K562 (cell line): ENCODE measurements around the gene GADD45B. TPM values are rescaled to one million over a fixed set of nuclear protein-coding genes. Genes with fewer than 3 reads are reported as not detected.

Experiments
- ARID2 ChIP-seq: fragments of 450-650 bp; IDR thresholded peaks from 2 replicates; pipeline ENCODE4 v1.6.1; 2017; ENCODE audit warnings: antibody characterized with exemption, mild to moderate bottlenecking
- CBFA2T2 ChIP-seq: fragments of 450-650 bp; conservative IDR thresholded peaks from 2 replicates; pipeline ENCODE4 v1.6.1; 2017; ENCODE audit warnings: mild to moderate bottlenecking
- CXXC5 ChIP-seq: fragments of 250-450 bp; sonication (Bioruptor Pico); IDR thresholded peaks from 2 replicates; pipeline ENCODE4 v1.8.0; 2022; ENCODE audit warnings: inconsistent platforms, mild to moderate bottlenecking, moderate library complexity
- E2F6 ChIP-seq, 2 experiments: IDR thresholded peaks; 2 replicates each; pipeline ENCODE4 v1.6.1; 2011; ENCODE audit warnings: borderline replicate concordance in 1 of 2, control low read depth in 1 of 2, low read depth in 1 of 2, low read length in 1 of 2, mild to moderate bottlenecking in 1 of 2, mixed read lengths in 1 of 2, moderate library complexity in 1 of 2; ENCODE audit not compliant: insufficient read depth in 1 of 2, insufficient read length in 1 of 2, poor library complexity in 1 of 2, severe bottlenecking in 1 of 2; ENCODE audit errors: extremely low read depth in 1 of 2
- EP400 ChIP-seq: fragments of 450-650 bp; IDR thresholded peaks from 2 replicates; pipeline ENCODE4 v1.6.1; 2017; ENCODE audit warnings: antibody characterized with exemption, mild to moderate bottlenecking, moderate library complexity
- EZH2 ChIP-seq: IDR thresholded peaks from 2 replicates; pipeline ENCODE4 v1.6.1; 2012; ENCODE audit warnings: low read depth, mild to moderate bottlenecking, inconsistent platforms, low read length, borderline replicate concordance
- GABPA ChIP-seq: fragments of 200-800 bp; sonication (Bioruptor generic); conservative IDR thresholded peaks from 2 replicates; pipeline ENCODE4 v1.6.1; 2016; ENCODE audit warnings: low read depth, missing genetic modification characterization, missing compliant biosample characterization
- GABPB1 ChIP-seq: sonication (generic); formaldehyde crosslinking; IDR thresholded peaks from 2 replicates; pipeline ENCODE4 v1.8.0; 2022; ENCODE audit warnings: mild to moderate bottlenecking, missing genetic modification reagents
- HDAC2 ChIP-seq: fragments of 450-650 bp; IDR thresholded peaks from 2 replicates; pipeline ENCODE4 v1.6.1; 2016; ENCODE audit warnings: mild to moderate bottlenecking
- HIVEP1 ChIP-seq: fragments of 250-450 bp; sonication (Bioruptor Pico); IDR thresholded peaks from 2 replicates; pipeline ENCODE4 v1.4.0; 2020; ENCODE audit warnings: mild to moderate bottlenecking
- KAT7 ChIP-seq: sonication (generic); formaldehyde crosslinking; IDR thresholded peaks from 2 replicates; pipeline ENCODE4 v1.8.0; 2022; ENCODE audit warnings: missing genetic modification reagents, mild to moderate bottlenecking, borderline replicate concordance
- KDM1A ChIP-seq, 2 experiments: fragments of 450-650 bp; IDR thresholded peaks; 2 replicates each; pipeline ENCODE4 v1.6.1; 2016; ENCODE audit warnings: mild to moderate bottlenecking in 2 of 2
- KLF13 ChIP-seq: fragments of 450-650 bp; IDR thresholded peaks from 2 replicates; pipeline ENCODE4 v1.6.1; 2016; ENCODE audit warnings: missing genetic modification characterization, low read depth, mild to moderate bottlenecking, missing compliant biosample characterization, moderate library complexity, borderline replicate concordance
- NBN ChIP-seq: fragments of 450-650 bp; IDR thresholded peaks from 2 replicates; pipeline ENCODE4 v1.6.1; 2016; ENCODE audit warnings: low read depth, mild to moderate bottlenecking
- NCOA1 ChIP-seq: fragments of 450-650 bp; IDR thresholded peaks from 2 replicates; pipeline ENCODE4 v1.6.1; 2016; ENCODE audit warnings: low read depth
- NCOR1 ChIP-seq: fragments of 450-650 bp; IDR thresholded peaks from 2 replicates; pipeline ENCODE4 v1.6.1; 2016; ENCODE audit warnings: mild to moderate bottlenecking, moderate library complexity
- POLR2AphosphoS5 ChIP-seq: IDR thresholded peaks from 2 replicates; pipeline ENCODE4 v1.6.1; 2011; ENCODE audit warnings: mild to moderate bottlenecking, low read depth, low read length, moderate library complexity; ENCODE audit not compliant: control insufficient read depth, insufficient read depth
- POLR2G ChIP-seq: fragments of 200-400 bp; formaldehyde crosslinking; IDR thresholded peaks from 2 replicates; pipeline ENCODE4 v1.6.1; 2017; ENCODE audit warnings: low read depth, mild to moderate bottlenecking, antibody characterized with exemption, low read length, moderate library complexity
- PREB ChIP-seq: sonication (generic); formaldehyde crosslinking; IDR thresholded peaks from 2 replicates; pipeline ENCODE4 v1.8.1; 2023; ENCODE audit warnings: mild to moderate bottlenecking, missing genetic modification reagents
- RCOR1 ChIP-seq, 2 experiments: IDR thresholded peaks; 2 replicates each; pipeline ENCODE4 v1.6.1; 2012; ENCODE audit warnings: low read depth in 2 of 2, low read length in 2 of 2, borderline replicate concordance in 1 of 2, improper control_type of control experiment in 1 of 2
- RFX7 ChIP-seq: fragments of 250-450 bp; sonication (Bioruptor Pico); IDR thresholded peaks from 2 replicates; pipeline ENCODE4 v1.5.1; 2021; ENCODE audit warnings: mild to moderate bottlenecking
- SOX6 ChIP-seq: fragments of 450-650 bp; IDR thresholded peaks from 2 replicates; pipeline ENCODE4 v1.6.1; 2014; ENCODE audit warnings: mild to moderate bottlenecking
- STAG1 ChIP-seq: sonication (generic); formaldehyde crosslinking; IDR thresholded peaks from 2 replicates; pipeline ENCODE4 v1.5.0; 2020; ENCODE audit warnings: missing genetic modification reagents, borderline replicate concordance
- ZBTB33 ChIP-seq: sonication (generic); formaldehyde crosslinking; IDR thresholded peaks from 2 replicates; pipeline ENCODE4 v1.8.1; 2023; ENCODE audit warnings: mild to moderate bottlenecking, missing genetic modification reagents
- ZNF431 ChIP-seq: sonication (generic); formaldehyde crosslinking; IDR thresholded peaks from 2 replicates; pipeline ENCODE4 v1.8.0; 2022; ENCODE audit warnings: mild to moderate bottlenecking, missing genetic modification reagents
- polyA plus RNA-seq, 8 experiments: library from polyadenylated mRNA; depleted of rRNA in 4 of 8; stranded (reverse) in 5 of 8; unstranded in 3 of 8; fragments of >200 nt; fragmentation: Nextera tagmentation in 2 of 8; fragmentation: Illumina TruSeq in 1 of 8; extraction: Ambion mirVana in 2 of 8; extraction: Trizol in 1 of 8; gene quantifications; 2 replicates each; pipeline versions ENCODE4 v1.2.1 to v1.2.3, GENCODE V29; 2011 to 2014; ENCODE audit warnings: inconsistent platforms in 1 of 8, missing spikeins in 1 of 8
- total RNA-seq, 7 experiments: library from RNA; depleted of rRNA in 6 of 7; stranded (reverse); fragments of >200 nt in 6 of 7; fragmentation: Illumina TruSeq in 2 of 7; extraction: Trizol in 2 of 7; gene quantifications; 2 replicates each; pipeline versions ENCODE4 v1.2.1 to v1.2.3, GENCODE V29; 2011 to 2021; ENCODE audit warnings: low replicate concordance in 1 of 7

The GADD45B gene
- total and polyA plus RNA-seq, 9 of the 15 experiments (the other 6 are each of a cell fraction or from before 2014, with no cell fraction given), result 0.06 to 4.1 (median 2.1) TPM

- TF ChIP-seq RCOR1 (IDR thresholded peaks at IDR 0.05; ENCODE audit: borderline replicate concordance in 1 of 2, low read depth in 2 of 2, low read length in 2 of 2), result peak; percentile 18 to 43; a peak in 2 of 4 replicates
- peak; percentile 51; the same call in 1 of the 2 replicates for TF ChIP-seq ZBTB33 (CRISPR knock-in tag)
- TF ChIP-seq NCOA1, result no peak
- TF ChIP-seq CBFA2T2, result no peak
- 0 out of 2 replicates have a peak, but pooled peaks have one; percentile 16 for TF ChIP-seq ZNF431
- TF ChIP-seq HIVEP1 (CRISPR knock-in tag), result no peak
- TF ChIP-seq KDM1A (IDR thresholded peaks at IDR 0.05), result peak in 1 of 2 experiments; percentile 50; a peak in 1 of 4 replicates
- peak; percentile 38; the same call in 1 of the 2 replicates for TF ChIP-seq SOX6
- no peak for TF ChIP-seq KLF13 (tag)
- TF ChIP-seq POLR2AphosphoS5, result no peak
- peak; percentile 43; the same call in 1 of the 2 replicates for TF ChIP-seq POLR2G
- no peak for TF ChIP-seq HDAC2
- TF ChIP-seq KAT7 (CRISPR knock-in tag), result peak; percentile 89; the same call in 1 of the 2 replicates
- peak; percentile 85 for TF ChIP-seq GABPB1
- TF ChIP-seq CXXC5 (CRISPR knock-in tag), result peak; percentile 63; the same call in 1 of the 2 replicates
- no peak for TF ChIP-seq RFX7 (CRISPR knock-in tag)
- TF ChIP-seq NCOR1, result peak; percentile 36; the same call in 1 of the 2 replicates
- TF ChIP-seq NBN, result peak; percentile 20; the same call in 1 of the 2 replicates
- no peak for TF ChIP-seq EZH2
- 0 out of 2 replicates have a peak, but pooled peaks have one; percentile 33 for TF ChIP-seq PREB (CRISPR knock-in tag)
- TF ChIP-seq EP400, result peak; percentile 35; the same call in 1 of the 2 replicates
- TF ChIP-seq STAG1 (CRISPR knock-in tag), result peak; percentile 72; the same call in 1 of the 2 replicates
- peak; percentile 77 for TF ChIP-seq GABPA (tag)
- peak; percentile 96 for TF ChIP-seq ARID2
- peak; percentile 17 to 44 for TF ChIP-seq E2F6 (IDR thresholded peaks at IDR 0.05; ENCODE audit: borderline replicate concordance in 1 of 2, extremely low read depth in 1 of 2, insufficient read depth in 1 of 2, insufficient read length in 1 of 2, low read depth in 1 of 2, low read length in 1 of 2, poor library complexity in 1 of 2, severe bottlenecking in 1 of 2)
Measured at GRCh38 chr19:2474232-2475017, 1.5 kb upstream of the GADD45B start (continued).
